Measurements from ENCODE around the gene ST6GALNAC2.
"Not testable (repeated sequence)": the region's sequence is repeated elsewhere in the genome, so short reads cannot be mapped to it uniquely, and the experiment has no call there.

Gene ST6GALNAC2

GRCh38 chr17:76570877-76571471, 14.7 kb downstream of the ST6GALNAC2 start:
- DNase-seq (ENCODE audit: low read depth, low spot score), result no peak

DNA sequence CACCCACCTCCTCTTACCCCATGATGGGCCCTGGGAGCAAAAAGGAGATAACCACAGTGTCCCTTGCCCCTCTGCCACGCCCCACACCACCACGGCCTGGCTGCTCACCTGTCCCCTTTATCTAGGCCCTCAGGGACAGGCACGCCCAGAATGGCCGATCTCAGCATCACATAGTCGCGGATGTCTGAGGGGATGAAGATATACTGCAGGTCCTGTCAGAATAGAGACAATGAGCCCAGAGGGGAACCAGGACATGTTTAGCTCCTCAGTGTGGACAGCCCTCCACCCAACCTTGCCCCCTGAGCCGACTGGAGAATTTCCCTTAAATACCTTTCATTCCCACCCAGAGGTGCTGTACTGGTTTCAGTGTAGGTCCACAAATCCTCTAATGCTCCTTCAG, 15.2 kb downstream of the ST6GALNAC2 start:
- DNase-seq (ENCODE audit: low read depth, low spot score), result no peak

- DNase-seq (ENCODE audit: low read depth, low spot score), result peak; percentile 57
Observed at GRCh38 chr17:76569607-76570279, 15.9 kb downstream of the ST6GALNAC2 start.

GRCh38 chr17:76568811-76569221, 16.8 kb downstream of the ST6GALNAC2 start:
- DNase-seq (ENCODE audit: low read depth, low spot score), result no peak

- DNase-seq (ENCODE audit: low read depth, low spot score), result no peak
Observed at GRCh38 chr17:76567634-76568432, 17.8 kb downstream of the ST6GALNAC2 start.

DNA sequence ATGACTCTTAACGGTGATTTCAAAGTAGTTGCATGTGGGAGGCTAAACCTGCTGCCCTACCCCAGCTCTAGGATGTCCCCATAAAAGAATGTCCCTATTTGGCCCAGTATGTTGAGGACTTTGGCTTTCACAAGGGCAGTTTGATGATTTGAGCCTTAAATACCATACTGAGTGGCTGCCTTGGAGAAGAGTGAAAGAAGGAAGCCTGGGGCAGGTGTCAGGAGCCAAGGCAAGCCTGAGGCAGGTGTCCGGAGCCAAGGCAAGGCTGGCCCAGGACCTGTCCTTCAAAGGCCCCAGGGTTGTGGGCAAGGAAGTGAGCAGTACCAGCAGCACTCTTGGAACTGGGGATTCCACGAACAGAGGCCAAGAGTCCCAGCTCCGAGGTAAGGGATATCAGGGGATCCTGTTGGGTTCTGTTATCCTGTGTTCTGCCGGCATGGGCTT, 18.6 kb downstream of the ST6GALNAC2 start:
- no peak for DNase-seq (ENCODE audit: low read depth, low spot score)

GRCh38 chr17:76566613-76566943, 19.1 kb downstream of the ST6GALNAC2 start:
- DNase-seq (ENCODE audit: low read depth, low spot score), result no peak

- no peak for DNase-seq (ENCODE audit: low read depth, low spot score)
Observed at GRCh38 chr17:76565728-76566612, 19.7 kb downstream of the ST6GALNAC2 start.

GRCh38 chr17:76564991-76565727, 20.5 kb downstream of the ST6GALNAC2 start:
- DNase-seq (ENCODE audit: low read depth, low spot score), result not testable (repeated sequence)

GRCh38 chr17:76563359-76563758, 22.3 kb downstream of the ST6GALNAC2 start:
- DNase-seq (ENCODE audit: low read depth, low spot score), result not testable (repeated sequence)

- peak; percentile 67 for DNase-seq (ENCODE audit: low read depth, low spot score)
Observed at GRCh38 chr17:76562734-76563148, 22.9 kb downstream of the ST6GALNAC2 start.

DNA sequence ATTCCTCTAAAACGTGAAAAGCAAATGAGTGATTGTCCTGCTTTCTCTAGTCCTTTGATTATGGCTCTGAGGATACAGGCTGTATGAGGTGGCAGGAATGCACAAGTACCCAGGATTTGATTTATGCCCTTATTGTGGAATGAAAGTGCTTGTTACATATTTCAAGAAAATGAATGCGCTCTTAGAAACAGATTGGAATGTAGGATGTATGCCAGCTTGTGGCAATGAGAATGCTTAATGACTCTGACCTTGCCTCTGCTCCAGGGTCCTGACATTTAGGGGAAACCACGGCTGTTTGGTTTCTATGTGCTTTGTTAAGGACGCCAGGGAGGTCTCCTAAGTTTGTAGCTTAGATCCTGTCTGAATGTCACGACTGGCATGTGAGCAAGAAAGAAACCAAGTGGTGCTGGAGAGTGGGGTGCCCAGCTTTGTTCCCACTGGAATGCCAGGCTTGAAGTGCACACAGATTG, 23.8 kb downstream of the ST6GALNAC2 start:
- peak; percentile 69 for DNase-seq (ENCODE audit: low read depth, low spot score)

- no peak for DNase-seq (ENCODE audit: low read depth, low spot score)
Observed at GRCh38 chr17:76561332-76561731, 24.3 kb downstream of the ST6GALNAC2 start.

DNA sequence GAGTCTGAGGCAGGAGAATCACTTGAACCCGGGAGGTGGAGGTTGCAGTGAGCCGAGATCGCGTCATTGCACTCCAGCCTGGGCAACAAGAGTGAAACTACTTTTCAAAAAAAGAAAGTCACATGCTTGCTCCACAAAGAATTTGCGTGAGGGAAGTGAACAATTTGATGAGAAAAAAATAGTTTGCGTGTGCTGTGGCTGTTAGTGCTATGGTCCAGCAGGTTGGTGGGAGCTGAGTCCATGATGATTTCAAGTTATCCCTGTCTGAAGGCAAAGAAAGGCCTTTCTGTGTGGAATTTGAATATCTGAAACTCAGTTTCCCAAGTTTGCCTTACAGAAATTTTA, 24.8 kb downstream of the ST6GALNAC2 start:
- DNase-seq (ENCODE audit: low read depth, low spot score), result no peak

DNA sequence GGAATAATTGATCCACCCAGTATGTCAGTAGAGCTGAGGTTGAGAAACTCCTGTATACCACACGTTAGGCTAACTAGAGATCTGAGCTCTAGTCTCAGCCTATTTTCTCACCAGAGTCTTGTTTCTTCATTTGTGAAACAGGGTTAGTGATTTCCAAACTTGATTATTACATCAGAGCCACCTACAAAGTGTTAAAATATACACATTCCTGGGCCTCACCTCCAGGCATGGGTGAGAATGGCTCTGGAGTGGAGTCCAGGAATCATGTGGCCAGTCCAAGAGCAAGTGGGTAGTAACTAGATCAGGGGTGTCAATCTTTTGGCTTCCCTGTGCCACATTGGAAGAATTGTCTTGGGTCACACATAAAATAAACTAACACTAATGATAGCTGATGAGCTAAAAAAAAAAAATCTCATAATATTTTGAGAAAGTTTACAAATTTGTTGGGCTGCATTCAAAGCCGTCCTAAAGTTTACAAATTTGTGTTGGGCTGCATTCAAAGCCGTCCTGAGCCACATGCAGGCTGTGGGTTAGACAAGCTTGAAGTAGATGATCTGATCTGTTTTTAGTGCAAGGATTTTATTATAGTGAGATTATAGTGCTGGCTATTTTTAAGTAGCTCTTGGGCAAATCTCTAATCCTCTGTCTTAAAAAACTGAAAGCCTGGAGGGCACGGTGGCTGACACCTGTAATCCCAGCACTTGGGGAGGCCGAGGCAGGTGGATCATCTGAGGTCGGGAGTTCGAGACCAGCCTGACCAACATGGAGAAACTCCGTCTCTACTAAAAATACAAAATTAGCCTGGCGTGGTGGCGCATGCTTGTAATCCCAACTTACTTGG, 25.4 kb downstream of the ST6GALNAC2 start:
- no peak for DNase-seq (ENCODE audit: low read depth, low spot score)

DNA sequence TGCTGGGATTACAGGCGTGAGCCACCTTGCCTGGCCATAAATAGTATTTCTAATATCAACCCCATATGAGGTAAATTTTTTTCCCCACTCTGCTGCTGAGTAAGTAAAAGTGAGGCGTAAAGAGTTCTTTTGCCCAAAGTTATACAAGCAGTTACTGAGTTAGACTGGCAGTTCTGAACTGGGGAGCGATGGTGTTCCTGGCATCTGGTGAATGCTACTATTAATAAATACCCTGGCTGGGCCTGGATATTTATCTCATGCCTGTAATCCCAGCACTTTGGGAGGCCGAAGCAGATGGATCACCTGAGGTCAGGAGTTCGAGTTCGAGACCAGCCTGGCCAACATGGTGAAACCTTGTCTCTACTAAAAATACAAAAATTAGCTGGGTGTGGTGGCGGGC, 26.2 kb downstream of the ST6GALNAC2 start:
- DNase-seq (ENCODE audit: low read depth, low spot score), result not testable (repeated sequence)

DNA sequence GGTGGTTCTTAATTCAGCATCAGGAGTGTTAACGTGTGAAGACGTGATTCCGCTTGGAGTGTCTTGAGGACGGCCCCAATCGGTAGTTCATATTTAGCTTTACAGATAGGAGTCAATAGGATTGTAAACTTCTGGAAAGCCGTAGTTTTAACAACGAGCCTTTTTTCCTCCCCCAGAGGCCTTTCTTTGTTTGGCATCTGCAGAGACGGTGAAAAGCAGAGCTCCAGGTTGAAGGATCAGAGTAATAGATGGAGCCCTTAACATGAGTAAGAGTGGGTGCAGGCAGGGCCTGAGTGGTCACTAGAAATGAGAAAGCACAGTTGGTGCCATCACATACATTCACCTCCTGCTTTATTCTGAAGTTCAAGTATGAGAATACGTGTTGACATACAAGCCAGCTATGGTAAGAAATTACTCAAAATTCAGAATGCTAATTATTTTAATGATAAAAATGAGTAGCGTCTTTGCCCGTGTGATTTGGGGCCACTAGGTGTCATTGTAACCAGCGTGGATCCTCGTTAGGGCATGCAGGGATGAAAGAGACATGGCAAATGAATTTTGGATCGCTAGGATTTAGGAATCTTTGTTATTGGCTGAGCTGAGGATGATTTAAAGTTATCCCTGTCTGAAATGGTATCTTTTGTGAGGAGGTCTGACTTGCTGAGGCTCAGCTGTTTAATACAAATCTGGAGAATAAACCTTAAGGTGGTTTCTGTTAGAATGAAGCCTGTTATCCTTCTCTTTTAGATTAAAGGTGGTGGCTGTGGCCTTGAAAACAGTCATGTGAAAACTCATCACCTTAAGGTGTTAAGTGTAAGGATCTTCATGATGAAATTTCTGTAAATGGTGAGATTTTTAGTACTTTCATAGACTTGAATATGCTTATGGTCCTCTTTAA, 27.2 kb downstream of the ST6GALNAC2 start:
- DNase-seq (ENCODE audit: low read depth, low spot score), result peak; percentile 44

DNA sequence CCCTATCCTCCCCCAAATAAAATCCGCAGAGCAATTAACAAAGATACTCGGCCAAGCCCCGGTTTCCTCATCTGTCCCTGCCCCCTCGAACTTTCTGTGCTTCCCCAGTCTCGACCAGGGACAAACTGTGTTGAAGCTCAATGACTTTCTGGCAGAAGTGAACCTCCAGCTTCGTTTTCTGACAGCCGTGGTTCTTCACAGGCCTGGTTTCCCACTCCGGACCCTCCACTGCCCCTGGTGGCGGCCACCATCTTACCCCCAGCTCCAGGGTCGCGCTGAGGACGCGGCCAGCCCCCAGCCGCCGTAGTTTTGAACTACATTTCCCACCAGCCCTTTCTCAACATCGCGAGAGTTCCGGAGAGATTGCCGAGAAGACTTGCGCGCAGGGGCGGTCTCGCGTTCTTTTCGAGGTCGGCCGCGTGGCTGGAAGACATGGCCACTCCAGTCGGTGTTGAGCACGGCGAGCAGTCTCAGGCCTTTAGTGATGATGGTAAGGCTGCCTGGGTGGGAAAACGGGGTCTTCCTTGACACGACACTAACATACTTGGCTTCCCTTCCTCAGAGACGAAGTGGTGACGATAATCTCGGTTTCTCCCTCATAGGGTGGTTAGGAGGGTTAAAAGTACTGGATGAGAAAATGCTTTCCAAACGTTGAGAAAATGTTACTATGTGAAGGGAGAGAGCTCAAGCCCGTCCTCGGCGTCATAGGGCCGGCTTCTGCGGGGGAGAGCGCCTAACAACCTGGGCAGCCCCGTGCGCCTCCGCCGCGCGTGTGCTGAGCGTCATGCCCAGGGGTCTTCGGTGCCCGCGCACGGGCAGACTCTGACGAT, 28.1 kb downstream of the ST6GALNAC2 start:
- DNase-seq (ENCODE audit: low read depth, low spot score), result peak; percentile 98
